ENCODE measurements around the gene CTNNA1. TPM values are rescaled to one million over a fixed set of nuclear protein-coding genes. Genes with fewer than 3 reads are reported as not detected.

The CTNNA1 gene
- polyA plus RNA-seq, 1 of the 3 experiments (the other 2 are of a cell fraction): 130 TPM

DNA sequence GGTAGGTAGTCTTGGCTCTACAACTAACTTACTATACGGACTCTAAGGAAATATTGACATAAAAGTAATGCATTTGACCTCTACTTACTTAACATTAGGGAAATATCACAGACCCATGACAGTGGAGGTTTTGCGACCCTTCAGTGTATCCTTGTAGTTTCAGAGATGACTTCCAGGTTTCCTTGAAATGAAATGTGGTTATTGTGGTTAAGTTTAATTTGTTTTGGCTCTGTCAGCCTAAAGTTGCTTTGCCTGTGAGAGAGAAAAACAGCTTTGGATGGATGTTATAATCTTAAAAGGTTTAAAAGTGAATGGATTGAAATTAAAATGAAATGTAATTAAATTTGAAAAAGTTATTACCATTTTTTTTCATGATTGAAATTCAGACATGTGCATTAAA, 79.0 kb downstream of the CTNNA1 start:
- Histone ChIP-seq H3K27ac (ENCODE audit: low read depth in 2 of 2, low read length in 1 of 2) (no peak overlapping the region; a peak in 1 of 4 replicates), H4K20me1 (ENCODE audit: insufficient read depth) (peaks cover 68% of the 10 kb centered on the region), H3K9me2 (no peaks in the 10 kb centered on the region), H3K4me1 (ENCODE audit: control insufficient read depth in 1 of 2, insufficient read depth in 2 of 2, low read depth in 1 of 2, low read length in 1 of 2) (peaks cover 0 to 8% of the 10 kb centered on the region in 2 experiments; a peak in 2 of 4 replicates), H3K9ac (no peak overlapping the region), H3K4me3 (ENCODE audit: low read depth in 2 of 2, low read length in 1 of 2) (no peak overlapping the region), H3F3A (replicated peaks; ENCODE audit: insufficient read depth) (peaks cover 16% of the 10 kb centered on the region), H2AFZ (ENCODE audit: low read depth) (no peak overlapping the region), H3K4me2 (no peak overlapping the region), H3K9me3 (no peaks in the 10 kb centered on the region), H3K27me3 (ENCODE audit: insufficient read depth) (no peaks in the 10 kb centered on the region), H3K36me3 (replicated peaks in 1 of 2; ENCODE audit: control insufficient read depth in 1 of 2, insufficient read depth in 2 of 2, low read length in 1 of 2) (peaks cover 15 to 48% of the 10 kb centered on the region in 2 experiments), H3K79me2 (ENCODE audit: insufficient read depth) (peaks cover 94% of the 10 kb centered on the region)
- ChIA-PET POLR2A (no interaction called here), CTCF (interaction anchor here (0.6 kb wide), 1 partner anchor 377 kb away, joined by 4 read pairs; no protein-coding TSS in a partner anchor)
- 69% methylated on average over 2 of the region's 2 CpGs for WGBS (ENCODE audit: low lambda C conversion rate)
- no peak for DNase-seq
- no peak for TF ChIP-seq RXRA (IDR thresholded peaks at IDR 0.05; ENCODE audit: borderline replicate concordance, low read depth)
- TF ChIP-seq MXI1 (IDR thresholded peaks at IDR 0.05; ENCODE audit: low read depth, low read length): no peak
- no peak for TF ChIP-seq RFX5 (IDR thresholded peaks at IDR 0.05; ENCODE audit: low read length)
- no peak for TF ChIP-seq SMC3 (IDR thresholded peaks at IDR 0.05; ENCODE audit: low read depth, low read length)
- peak; percentile 27; the same call in 1 of the 2 replicates for TF ChIP-seq NFIC (IDR thresholded peaks at IDR 0.05; ENCODE audit: borderline replicate concordance)
- TF ChIP-seq GABPA (IDR thresholded peaks at IDR 0.05; ENCODE audit: low read depth): no peak
- TF ChIP-seq CHD2 (IDR thresholded peaks at IDR 0.05; ENCODE audit: low read length, partially characterized antibody): no peak
- TF ChIP-seq, protein P1, sequence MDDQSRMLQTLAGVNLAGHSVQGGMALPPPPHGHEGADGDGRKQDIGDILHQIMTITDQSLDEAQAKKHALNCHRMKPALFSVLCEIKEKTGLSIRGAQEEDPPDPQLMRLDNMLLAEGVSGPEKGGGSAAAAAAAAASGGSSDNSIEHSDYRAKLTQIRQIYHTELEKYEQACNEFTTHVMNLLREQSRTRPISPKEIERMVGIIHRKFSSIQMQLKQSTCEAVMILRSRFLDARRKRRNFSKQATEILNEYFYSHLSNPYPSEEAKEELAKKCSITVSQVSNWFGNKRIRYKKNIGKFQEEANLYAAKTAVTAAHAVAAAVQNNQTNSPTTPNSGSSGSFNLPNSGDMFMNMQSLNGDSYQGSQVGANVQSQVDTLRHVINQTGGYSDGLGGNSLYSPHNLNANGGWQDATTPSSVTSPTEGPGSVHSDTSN (IDR thresholded peaks at IDR 0.05): peak; percentile 55; the same call in 1 of the 2 replicates
- TF ChIP-seq, protein P2, sequence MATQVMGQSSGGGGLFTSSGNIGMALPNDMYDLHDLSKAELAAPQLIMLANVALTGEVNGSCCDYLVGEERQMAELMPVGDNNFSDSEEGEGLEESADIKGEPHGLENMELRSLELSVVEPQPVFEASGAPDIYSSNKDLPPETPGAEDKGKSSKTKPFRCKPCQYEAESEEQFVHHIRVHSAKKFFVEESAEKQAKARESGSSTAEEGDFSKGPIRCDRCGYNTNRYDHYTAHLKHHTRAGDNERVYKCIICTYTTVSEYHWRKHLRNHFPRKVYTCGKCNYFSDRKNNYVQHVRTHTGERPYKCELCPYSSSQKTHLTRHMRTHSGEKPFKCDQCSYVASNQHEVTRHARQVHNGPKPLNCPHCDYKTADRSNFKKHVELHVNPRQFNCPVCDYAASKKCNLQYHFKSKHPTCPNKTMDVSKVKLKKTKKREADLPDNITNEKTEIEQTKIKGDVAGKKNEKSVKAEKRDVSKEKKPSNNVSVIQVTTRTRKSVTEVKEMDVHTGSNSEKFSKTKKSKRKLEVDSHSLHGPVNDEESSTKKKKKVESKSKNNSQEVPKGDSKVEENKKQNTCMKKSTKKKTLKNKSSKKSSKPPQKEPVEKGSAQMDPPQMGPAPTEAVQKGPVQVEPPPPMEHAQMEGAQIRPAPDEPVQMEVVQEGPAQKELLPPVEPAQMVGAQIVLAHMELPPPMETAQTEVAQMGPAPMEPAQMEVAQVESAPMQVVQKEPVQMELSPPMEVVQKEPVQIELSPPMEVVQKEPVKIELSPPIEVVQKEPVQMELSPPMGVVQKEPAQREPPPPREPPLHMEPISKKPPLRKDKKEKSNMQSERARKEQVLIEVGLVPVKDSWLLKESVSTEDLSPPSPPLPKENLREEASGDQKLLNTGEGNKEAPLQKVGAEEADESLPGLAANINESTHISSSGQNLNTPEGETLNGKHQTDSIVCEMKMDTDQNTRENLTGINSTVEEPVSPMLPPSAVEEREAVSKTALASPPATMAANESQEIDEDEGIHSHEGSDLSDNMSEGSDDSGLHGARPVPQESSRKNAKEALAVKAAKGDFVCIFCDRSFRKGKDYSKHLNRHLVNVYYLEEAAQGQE (IDR thresholded peaks at IDR 0.05; ENCODE audit: low read depth, low read length): no peak
- TF ChIP-seq GATA2 (CRISPR knock-in tag; IDR thresholded peaks at IDR 0.05): no peak
- no peak for TF ChIP-seq EP300 (IDR thresholded peaks at IDR 0.05; ENCODE audit: borderline replicate concordance in 1 of 2, low read depth in 1 of 2, low read length in 1 of 2)
- TF ChIP-seq MEF2A (IDR thresholded peaks at IDR 0.05; ENCODE audit: borderline replicate concordance, low read depth): no peak
- TF ChIP-seq, protein P3, sequence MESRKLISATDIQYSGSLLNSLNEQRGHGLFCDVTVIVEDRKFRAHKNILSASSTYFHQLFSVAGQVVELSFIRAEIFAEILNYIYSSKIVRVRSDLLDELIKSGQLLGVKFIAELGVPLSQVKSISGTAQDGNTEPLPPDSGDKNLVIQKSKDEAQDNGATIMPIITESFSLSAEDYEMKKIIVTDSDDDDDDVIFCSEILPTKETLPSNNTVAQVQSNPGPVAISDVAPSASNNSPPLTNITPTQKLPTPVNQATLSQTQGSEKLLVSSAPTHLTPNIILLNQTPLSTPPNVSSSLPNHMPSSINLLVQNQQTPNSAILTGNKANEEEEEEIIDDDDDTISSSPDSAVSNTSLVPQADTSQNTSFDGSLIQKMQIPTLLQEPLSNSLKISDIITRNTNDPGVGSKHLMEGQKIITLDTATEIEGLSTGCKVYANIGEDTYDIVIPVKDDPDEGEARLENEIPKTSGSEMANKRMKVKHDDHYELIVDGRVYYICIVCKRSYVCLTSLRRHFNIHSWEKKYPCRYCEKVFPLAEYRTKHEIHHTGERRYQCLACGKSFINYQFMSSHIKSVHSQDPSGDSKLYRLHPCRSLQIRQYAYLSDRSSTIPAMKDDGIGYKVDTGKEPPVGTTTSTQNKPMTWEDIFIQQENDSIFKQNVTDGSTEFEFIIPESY (IDR thresholded peaks at IDR 0.05; ENCODE audit: borderline replicate concordance, low read depth): no peak
- no peak for TF ChIP-seq EZH2phosphoT487 (IDR thresholded peaks at IDR 0.05; ENCODE audit: borderline replicate concordance, low read depth)
- no peak for TF ChIP-seq FOXJ3 (CRISPR knock-in tag; IDR thresholded peaks at IDR 0.05)
- peak; percentile 78; the same call in 1 of the 2 replicates for TF ChIP-seq TCF12 (IDR thresholded peaks at IDR 0.05)
- TF ChIP-seq, protein P4, sequence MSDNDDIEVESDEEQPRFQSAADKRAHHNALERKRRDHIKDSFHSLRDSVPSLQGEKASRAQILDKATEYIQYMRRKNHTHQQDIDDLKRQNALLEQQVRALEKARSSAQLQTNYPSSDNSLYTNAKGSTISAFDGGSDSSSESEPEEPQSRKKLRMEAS (IDR thresholded peaks at IDR 0.05; ENCODE audit: low read depth): no peak
- no peak for TF ChIP-seq SIN3A (IDR thresholded peaks at IDR 0.05; ENCODE audit: borderline replicate concordance, low read depth, low read length)
- TF ChIP-seq, protein P5, sequence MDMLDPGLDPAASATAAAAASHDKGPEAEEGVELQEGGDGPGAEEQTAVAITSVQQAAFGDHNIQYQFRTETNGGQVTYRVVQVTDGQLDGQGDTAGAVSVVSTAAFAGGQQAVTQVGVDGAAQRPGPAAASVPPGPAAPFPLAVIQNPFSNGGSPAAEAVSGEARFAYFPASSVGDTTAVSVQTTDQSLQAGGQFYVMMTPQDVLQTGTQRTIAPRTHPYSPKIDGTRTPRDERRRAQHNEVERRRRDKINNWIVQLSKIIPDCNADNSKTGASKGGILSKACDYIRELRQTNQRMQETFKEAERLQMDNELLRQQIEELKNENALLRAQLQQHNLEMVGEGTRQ (IDR thresholded peaks at IDR 0.05; ENCODE audit: borderline replicate concordance, low read depth, low read length): no peak
- no peak for TF ChIP-seq FOSL2 (IDR thresholded peaks at IDR 0.05; ENCODE audit: borderline replicate concordance, low read depth)
- TF ChIP-seq POLR2AphosphoS5 (IDR thresholded peaks at IDR 0.05; ENCODE audit: low read depth, low read length): peak; percentile 33; the same call in 1 of the 2 replicates
- TF ChIP-seq, protein P6, sequence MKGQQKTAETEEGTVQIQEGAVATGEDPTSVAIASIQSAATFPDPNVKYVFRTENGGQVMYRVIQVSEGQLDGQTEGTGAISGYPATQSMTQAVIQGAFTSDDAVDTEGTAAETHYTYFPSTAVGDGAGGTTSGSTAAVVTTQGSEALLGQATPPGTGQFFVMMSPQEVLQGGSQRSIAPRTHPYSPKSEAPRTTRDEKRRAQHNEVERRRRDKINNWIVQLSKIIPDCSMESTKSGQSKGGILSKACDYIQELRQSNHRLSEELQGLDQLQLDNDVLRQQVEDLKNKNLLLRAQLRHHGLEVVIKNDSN (IDR thresholded peaks at IDR 0.05; ENCODE audit: borderline replicate concordance, low read depth): no peak
- TF ChIP-seq JUND (IDR thresholded peaks at IDR 0.05): peak; percentile 23; the same call in 1 of the 2 replicates
- no peak for TF ChIP-seq RCOR1 (IDR thresholded peaks at IDR 0.05; ENCODE audit: low read length)
- TF ChIP-seq TEAD4 (IDR thresholded peaks at IDR 0.05; ENCODE audit: borderline replicate concordance, insufficient read depth): no peak
- no peak for TF ChIP-seq RAD21 (IDR thresholded peaks at IDR 0.05; ENCODE audit: low read length)

Data from SK-N-SH (cell line).